Esophagus muscularis mucosa (tissue), 4 donors: ENCODE data around the gene HOXD11. TPM values are rescaled to one million over a fixed set of nuclear protein-coding genes. Genes with fewer than 3 reads are reported as not detected.

Experiments used
- DNase-seq: peaks from one replicate; pipeline ENCODE4 v3.0.0-alpha.2; 2017; ENCODE audit errors: extremely low spot score
- H3K27ac ChIP-seq, 4 donors: fragments of 200-600 bp; sonication (generic); replicated peaks in 1 of 4; 1 replicate in 3 of 4; 2 replicates in 1 of 4; pipeline ENCODE4 v1.5.1; 2016 to 2019; ENCODE audit warnings: mild to moderate bottlenecking in 1 of 4
- H3K27me3 ChIP-seq, 4 donors: fragments of 200-600 bp; sonication (generic); one replicate each; pipeline versions ENCODE4 v1.5.1 to v1.6.0; 2016 to 2019
- H3K36me3 ChIP-seq, 4 donors: fragments of 200-600 bp; sonication (generic); one replicate each; pipeline ENCODE4 v1.5.1; 2016 to 2019
- H3K4me1 ChIP-seq, 4 donors: fragments of 200-600 bp; sonication (generic); one replicate each; pipeline ENCODE4 v1.5.1; 2016 to 2019
- H3K4me3 ChIP-seq, 4 donors: fragments of 200-600 bp; sonication (generic); 1 replicate in 2 of 4; 2 replicates in 2 of 4; pipeline ENCODE4 v1.5.1; 2016 to 2019; ENCODE audit warnings: mild to moderate bottlenecking in 4 of 4, moderate library complexity in 1 of 4
- H3K9me3 ChIP-seq, 4 donors: fragments of 200-600 bp; sonication (generic); 1 replicate in 3 of 4; 2 replicates in 1 of 4; pipeline ENCODE4 v1.5.1; 2016 to 2019
- CTCF ChIP-seq, 3 experiments: fragments of 200-600 bp in 2 of 3; fragments of 450-650 bp in 1 of 3; sonication (generic) in 2 of 3; IDR thresholded peaks; one replicate each; pipeline ENCODE4 v1.5.1; 2017 to 2019; ENCODE audit warnings: antibody characterized with exemption in 3 of 3, mild to moderate bottlenecking in 2 of 3, moderate library complexity in 1 of 3
- EP300 ChIP-seq: sonication (generic); formaldehyde crosslinking; IDR thresholded peaks from one replicate; pipeline ENCODE4 v1.6.1; 2017; ENCODE audit warnings: antibody characterized with exemption
- POLR2A ChIP-seq: fragments of 450-650 bp; IDR thresholded peaks from one replicate; pipeline ENCODE4 v1.6.1; 2017; ENCODE audit warnings: antibody characterized with exemption, moderate library complexity, mild to moderate bottlenecking, low read depth
- POLR2AphosphoS5 ChIP-seq, 2 donors: sonication (generic); formaldehyde crosslinking; IDR thresholded peaks; one replicate each; pipeline ENCODE4 v1.6.1; 2017; ENCODE audit warnings: antibody characterized with exemption in 2 of 2
- WGBS: methylation state at CpG from one replicate; pipeline ENCODE4 v1.1.5; 2018; 5-methylcytosine and 5-hydroxymethylcytosine counted together
- intact Hi-C: fragments of 100-400 bp; cut with DNase I; formaldehyde crosslinking; loops from one replicate; pipeline ENCODE4 v1.15.1; 2023
- total RNA-seq, 4 donors: library from RNA; depleted of rRNA; stranded (reverse); fragments of >200 nt; gene quantifications; one replicate each; pipeline versions ENCODE4 v1.1.0 to v1.2.1, GENCODE V29; 2016

HOXD11 gene
- total RNA-seq, 4 donors from 2014 or later, result not detected

DNA sequence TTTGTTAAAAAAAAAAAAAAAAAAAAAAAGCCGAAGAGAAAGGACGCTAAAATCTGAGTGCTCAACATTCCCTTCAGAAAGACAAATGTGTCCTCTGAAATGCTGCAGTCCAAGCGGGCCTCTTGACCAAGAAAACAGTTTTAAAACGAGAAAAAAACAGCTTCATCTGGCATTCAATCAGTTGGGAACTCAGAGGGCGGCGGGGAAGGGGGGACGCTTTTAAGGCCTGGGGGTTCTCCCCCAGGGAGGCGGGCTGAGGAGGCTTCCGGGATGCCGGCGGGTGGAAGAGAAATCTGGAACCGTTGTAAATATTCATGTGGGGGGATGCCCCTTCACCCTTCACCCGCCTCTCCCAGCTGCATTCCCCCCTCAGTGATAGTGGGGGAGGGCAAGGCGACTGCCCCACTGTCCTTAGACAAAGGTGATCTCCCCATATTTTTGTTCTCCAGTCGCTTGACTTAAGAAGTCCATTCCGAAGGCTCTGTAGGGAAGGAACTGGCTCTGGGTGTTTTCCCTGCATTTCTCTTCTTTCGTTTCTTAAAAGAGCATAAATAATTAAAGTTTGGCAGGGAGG is 3.3 kb upstream of the HOXD11 start:
- no peaks in the 10 kb centered on the region for H3K9me3 ChIP-seq
- H3K4me1 ChIP-seq, result peaks cover 22 to 67% (median 60%) of the 10 kb centered on the region in 4 donors
- WGBS, result 5% methylated on average over 17 of the region's 17 CpGs
- no peaks in the 10 kb centered on the region for H3K36me3 ChIP-seq
- peaks cover 12 to 99% (median 90%) of the 10 kb centered on the region in 4 donors for H3K27me3 ChIP-seq
- H3K27ac ChIP-seq, result no peak overlapping the region
- H3K4me3 ChIP-seq, result peak overlapping the region in 1 of 4 donors; percentile 22
- no peak for DNase-seq
- intact Hi-C loops, result no loop called here
- TF ChIP-seq POLR2AphosphoS5 (IDR thresholded peaks at IDR 0.05) (no peak), CTCF (IDR thresholded peaks at IDR 0.05) (no peak), POLR2A (no peak), EP300 (no peak)

DNA sequence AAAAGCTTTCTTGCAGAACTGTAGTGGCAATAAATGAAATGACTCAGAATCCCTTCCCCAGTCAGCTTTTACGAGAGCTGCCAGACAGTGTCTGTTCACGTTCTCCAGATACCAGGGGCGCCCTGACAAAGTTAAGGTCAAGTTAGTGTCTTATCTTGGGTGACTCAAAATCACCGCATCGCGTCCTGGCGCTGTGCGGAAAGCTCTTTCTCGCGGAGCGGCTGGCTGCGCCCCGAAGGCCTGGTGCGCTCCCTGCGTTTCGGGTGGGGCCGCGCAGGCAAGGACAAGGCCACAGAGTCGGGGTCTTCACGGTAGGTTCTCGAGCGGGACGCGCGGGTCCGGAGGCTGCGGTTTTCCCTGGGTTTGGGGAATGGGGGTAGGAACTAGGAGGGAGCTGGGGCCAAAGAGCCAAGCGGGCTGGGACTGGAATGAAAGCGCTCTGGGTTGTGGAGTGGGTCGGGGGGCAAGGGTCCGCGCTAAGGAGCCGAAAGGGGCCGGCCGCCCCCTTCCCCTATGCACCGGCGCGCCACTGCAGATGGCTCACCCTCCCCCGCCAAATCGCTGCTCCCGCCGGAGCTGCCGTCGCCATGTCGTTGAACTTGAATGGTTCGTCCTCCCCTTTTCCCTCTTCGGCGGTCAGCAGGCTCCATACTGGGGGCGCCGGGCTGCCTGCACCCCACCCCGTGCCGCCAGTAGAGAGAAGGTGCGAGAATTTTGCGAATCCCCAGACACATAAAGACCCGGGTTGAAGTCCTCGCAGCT is 2.6 kb upstream of the HOXD11 start:
- H3K9me3 ChIP-seq, result no peaks in the 10 kb centered on the region
- H3K27me3 ChIP-seq, result peaks cover 12 to 99% (median 90%) of the 10 kb centered on the region in 4 donors
- H3K36me3 ChIP-seq, result no peaks in the 10 kb centered on the region
- DNase-seq, result no peak
- WGBS, result 3% methylated on average over 51 of the region's 56 CpGs
- intact Hi-C loops, result no loop called here
- TF ChIP-seq POLR2A (no peak), POLR2AphosphoS5 (IDR thresholded peaks at IDR 0.05) (no peak), EP300 (no peak), CTCF (IDR thresholded peaks at IDR 0.05) (no peak)
- H3K4me1 ChIP-seq, result peaks cover 26 to 67% (median 59%) of the 10 kb centered on the region in 4 donors
- peak overlapping the region in 2 of 4 donors; percentile 4 to 22 for H3K4me3 ChIP-seq
- H3K27ac ChIP-seq, result no peak overlapping the region

- Histone ChIP-seq H3K9me3 (no peaks in the 10 kb centered on the region), H3K27me3 (peaks cover 12 to 99% (median 90%) of the 10 kb centered on the region in 4 donors), H3K27ac (no peak overlapping the region), H3K4me1 (peaks cover 26 to 60% (median 52%) of the 10 kb centered on the region in 4 donors), H3K4me3 (peak overlapping the region in 2 of 4 donors; percentile 4 to 22), H3K36me3 (no peaks in the 10 kb centered on the region)
- intact Hi-C loops, result no loop called here
- DNase-seq, result no peak
- WGBS, result 5% methylated on average over 24 of the region's 25 CpGs
- no peak for TF ChIP-seq POLR2AphosphoS5 (IDR thresholded peaks at IDR 0.05)
- no peak for TF ChIP-seq EP300
- no peak for TF ChIP-seq CTCF (IDR thresholded peaks at IDR 0.05)
- TF ChIP-seq POLR2A, result no peak
Observed at GRCh38 chr2:176105078-176105729, 1.9 kb upstream of the HOXD11 start.

DNA sequence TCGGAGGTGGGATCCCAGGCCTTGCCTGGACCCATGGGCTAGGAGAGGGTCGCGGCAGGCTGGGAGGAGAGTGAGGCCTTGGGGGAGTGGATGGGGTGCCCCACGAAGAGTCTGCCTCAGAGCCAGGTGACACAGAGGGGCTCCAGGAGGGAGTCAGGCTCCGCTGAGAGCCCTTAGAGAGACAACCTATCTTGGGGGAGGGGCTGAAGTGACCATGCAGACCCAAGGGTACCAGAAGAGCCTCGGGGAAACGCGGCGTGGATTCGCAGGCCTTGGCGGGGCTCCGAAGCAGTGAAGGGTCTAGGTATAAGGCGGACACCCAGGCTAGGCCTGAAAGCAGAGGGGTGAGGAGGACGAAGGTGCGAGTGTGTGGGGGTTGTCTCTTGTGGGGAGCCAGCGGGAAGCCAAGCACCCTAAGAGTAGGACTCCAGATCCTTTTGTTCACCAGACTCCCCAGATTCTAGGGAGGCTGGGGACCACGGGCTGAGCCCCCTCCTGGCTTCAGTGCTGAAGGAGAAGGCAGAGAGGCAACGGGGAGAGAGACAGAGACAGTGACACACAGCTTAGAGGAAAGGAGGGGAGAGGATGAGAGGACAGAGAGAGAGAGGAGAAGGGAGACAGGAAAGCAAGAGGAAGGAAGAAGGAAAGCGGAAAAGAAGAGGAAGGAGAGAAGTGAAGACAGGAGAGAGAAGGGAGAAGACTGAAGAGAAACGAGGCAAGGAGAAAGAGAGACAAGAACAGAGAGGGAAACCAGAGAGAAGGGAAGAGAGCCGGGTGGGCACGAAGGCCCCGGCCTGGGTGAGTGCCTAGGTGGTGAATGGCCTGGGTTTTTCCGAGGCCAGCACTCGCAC is 1.1 kb upstream of the HOXD11 start:
- WGBS, result 9% methylated on average over 22 of the region's 25 CpGs
- H3K4me3 ChIP-seq, result peak overlapping the region in 2 of 4 donors; percentile 37 to 43
- no peaks in the 10 kb centered on the region for H3K36me3 ChIP-seq
- intact Hi-C loops, result no loop called here
- H3K9me3 ChIP-seq, result no peaks in the 10 kb centered on the region
- H3K27me3 ChIP-seq, result peaks cover 12 to 99% (median 90%) of the 10 kb centered on the region in 4 donors
- peaks cover 26 to 54% (median 50%) of the 10 kb centered on the region in 4 donors for H3K4me1 ChIP-seq
- no peak overlapping the region for H3K27ac ChIP-seq
- no peak for TF ChIP-seq POLR2AphosphoS5 (IDR thresholded peaks at IDR 0.05)
- no peak for TF ChIP-seq POLR2A
- no peak for TF ChIP-seq EP300
- no peak for TF ChIP-seq CTCF (IDR thresholded peaks at IDR 0.05)
- no peak for DNase-seq
